ENCODE measurements around the gene DENND4C. TPM values are rescaled to one million over a fixed set of nuclear protein-coding genes. Genes with fewer than 3 reads are reported as not detected.

DENND4C gene
- total RNA-seq, 4 donors from 2014 or later = 101 to 143 (median 110) TPM

DNA sequence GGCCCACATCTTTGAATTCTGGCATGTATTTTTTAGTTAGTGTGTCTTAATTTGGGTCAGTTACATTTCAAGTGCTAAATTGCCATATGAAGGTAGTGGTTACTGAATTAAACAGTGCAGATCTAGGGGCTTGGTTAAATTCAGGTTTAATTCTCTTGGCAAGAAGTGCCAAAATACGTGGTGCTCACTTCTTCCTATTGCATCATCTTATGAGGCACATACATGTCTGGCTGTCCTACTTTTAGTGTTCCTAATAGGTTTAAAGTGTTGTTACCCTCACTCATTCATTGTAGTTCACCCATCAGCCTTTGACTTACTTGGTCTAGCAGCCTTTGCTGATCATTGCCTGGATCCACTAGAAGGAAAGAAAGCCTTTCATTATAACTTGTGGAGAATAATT lies 90.0 kb downstream of the DENND4C start:
- H3K36me3 ChIP-seq = peaks cover 0 to 21% (median 11%) of the 10 kb centered on the region in 4 donors
- H3K9me3 ChIP-seq = no peaks in the 10 kb centered on the region
- in situ Hi-C loops (cut with MboI; ENCODE audit: low pct_ligation_motif_present in 1 of 4, low pct_unique_long_range_greater_than_20kb in 1 of 4, low sequenced_read_pairs in 3 of 4) = no loop called here
- DNase-seq = no peak
- H3K4me3 ChIP-seq = no peak overlapping the region
- TF ChIP-seq POLR2AphosphoS5 (IDR thresholded peaks at IDR 0.05) (no peak), EP300 (IDR thresholded peaks at IDR 0.05; ENCODE audit: low read depth) (no peak), POLR2A (IDR thresholded peaks at IDR 0.05) (no peak)
- TF ChIP-seq, protein P1, sequence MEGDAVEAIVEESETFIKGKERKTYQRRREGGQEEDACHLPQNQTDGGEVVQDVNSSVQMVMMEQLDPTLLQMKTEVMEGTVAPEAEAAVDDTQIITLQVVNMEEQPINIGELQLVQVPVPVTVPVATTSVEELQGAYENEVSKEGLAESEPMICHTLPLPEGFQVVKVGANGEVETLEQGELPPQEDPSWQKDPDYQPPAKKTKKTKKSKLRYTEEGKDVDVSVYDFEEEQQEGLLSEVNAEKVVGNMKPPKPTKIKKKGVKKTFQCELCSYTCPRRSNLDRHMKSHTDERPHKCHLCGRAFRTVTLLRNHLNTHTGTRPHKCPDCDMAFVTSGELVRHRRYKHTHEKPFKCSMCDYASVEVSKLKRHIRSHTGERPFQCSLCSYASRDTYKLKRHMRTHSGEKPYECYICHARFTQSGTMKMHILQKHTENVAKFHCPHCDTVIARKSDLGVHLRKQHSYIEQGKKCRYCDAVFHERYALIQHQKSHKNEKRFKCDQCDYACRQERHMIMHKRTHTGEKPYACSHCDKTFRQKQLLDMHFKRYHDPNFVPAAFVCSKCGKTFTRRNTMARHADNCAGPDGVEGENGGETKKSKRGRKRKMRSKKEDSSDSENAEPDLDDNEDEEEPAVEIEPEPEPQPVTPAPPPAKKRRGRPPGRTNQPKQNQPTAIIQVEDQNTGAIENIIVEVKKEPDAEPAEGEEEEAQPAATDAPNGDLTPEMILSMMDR (IDR thresholded peaks at IDR 0.05) = no peak
- 80% methylated on average over 1 of the region's 1 CpG; no CpG with 5 or more reads in 1 of the 2 donors for WGBS, 2 donors (ENCODE audit: low coverage in 1 of 2)
- intact Hi-C loops (cut with DNase I; ENCODE audit: low total_unique reads) = no loop called here
- H3K27ac ChIP-seq = no peak overlapping the region
- H3K27me3 ChIP-seq = no peaks in the 10 kb centered on the region
- H3K4me1 ChIP-seq = no peaks in the 10 kb centered on the region

DNA sequence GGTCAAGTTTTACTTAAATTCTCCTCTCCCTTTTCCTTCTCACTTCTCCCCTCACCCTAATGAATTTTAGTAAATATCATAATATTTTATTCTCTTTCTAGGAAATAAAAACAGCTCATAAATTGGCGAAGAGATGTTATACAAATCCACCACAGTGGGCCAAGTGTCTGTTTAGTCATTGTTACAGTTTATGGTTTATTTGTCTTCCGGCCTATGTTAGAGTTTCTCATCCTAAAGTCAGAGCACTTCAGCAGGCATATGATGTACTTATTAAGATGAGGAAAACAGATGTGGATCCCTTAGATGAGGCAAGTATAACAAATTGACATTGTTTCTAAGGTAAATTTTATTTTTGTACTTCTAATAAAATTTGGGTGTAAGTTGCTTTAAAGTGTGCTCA lies 101.4 kb downstream of the DENND4C start:
- WGBS, 2 donors (ENCODE audit: low coverage in 1 of 2) = 51 to 54% methylated on average over 2 of the region's 2 CpGs
- in situ Hi-C loops (cut with MboI; ENCODE audit: low pct_ligation_motif_present in 1 of 4, low pct_unique_long_range_greater_than_20kb in 1 of 4, low sequenced_read_pairs in 3 of 4) (no loop called here), intact Hi-C loops (cut with DNase I; ENCODE audit: low total_unique reads) (no loop called here)
- H3K4me1 ChIP-seq = peaks cover 0 to 9% (median 0%) of the 10 kb centered on the region in 4 donors
- no peaks in the 10 kb centered on the region for H3K9me3 ChIP-seq
- TF ChIP-seq POLR2A (IDR thresholded peaks at IDR 0.05) = no peak
- no peak for TF ChIP-seq EP300 (IDR thresholded peaks at IDR 0.05; ENCODE audit: low read depth)
- TF ChIP-seq POLR2AphosphoS5 (IDR thresholded peaks at IDR 0.05) = no peak
- TF ChIP-seq, protein P1 (IDR thresholded peaks at IDR 0.05) = no peak
- peaks cover 0 to 39% (median 18%) of the 10 kb centered on the region in 4 donors for H3K36me3 ChIP-seq
- H3K27me3 ChIP-seq = no peaks in the 10 kb centered on the region
- H3K27ac ChIP-seq = no peak overlapping the region
- DNase-seq = no peak
- H3K4me3 ChIP-seq = no peak overlapping the region

DNA sequence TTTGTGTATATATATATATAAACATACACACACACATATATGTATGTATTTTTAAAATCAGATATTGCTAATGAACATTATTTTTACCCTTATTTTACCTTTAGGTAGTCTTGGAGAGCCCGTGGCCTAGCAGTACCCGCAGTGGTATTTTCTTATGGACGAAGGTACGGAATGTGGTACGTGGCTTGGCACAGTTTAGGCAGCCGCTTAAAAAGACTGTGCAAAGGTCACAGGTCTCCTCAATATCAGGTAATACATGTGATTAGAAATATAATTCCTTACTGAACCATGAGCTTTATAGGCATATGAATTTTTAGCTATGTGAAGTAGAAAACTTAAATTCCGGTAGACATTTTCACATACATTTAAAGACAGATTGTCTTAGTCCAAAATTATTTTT lies 105.7 kb downstream of the DENND4C start:
- Histone ChIP-seq H3K36me3 (peaks cover 0 to 53% (median 21%) of the 10 kb centered on the region in 4 donors), H3K4me3 (no peak overlapping the region), H3K27me3 (no peaks in the 10 kb centered on the region), H3K27ac (no peak overlapping the region), H3K9me3 (no peaks in the 10 kb centered on the region), H3K4me1 (peaks cover 0 to 9% (median 0%) of the 10 kb centered on the region in 4 donors)
- intact Hi-C loops (cut with DNase I; ENCODE audit: low total_unique reads) (no loop called here), in situ Hi-C loops (cut with MboI; ENCODE audit: low pct_ligation_motif_present in 1 of 4, low pct_unique_long_range_greater_than_20kb in 1 of 4, low sequenced_read_pairs in 3 of 4) (no loop called here)
- TF ChIP-seq POLR2A (IDR thresholded peaks at IDR 0.05) (no peak), POLR2AphosphoS5 (IDR thresholded peaks at IDR 0.05) (no peak), EP300 (IDR thresholded peaks at IDR 0.05; ENCODE audit: low read depth) (no peak)
- TF ChIP-seq, protein P1 (IDR thresholded peaks at IDR 0.05) = no peak
- WGBS, 2 donors (ENCODE audit: low coverage in 1 of 2) = 93 to 96% methylated on average over 5 to 7 of the region's 7 CpGs
- no peak for DNase-seq

DNA sequence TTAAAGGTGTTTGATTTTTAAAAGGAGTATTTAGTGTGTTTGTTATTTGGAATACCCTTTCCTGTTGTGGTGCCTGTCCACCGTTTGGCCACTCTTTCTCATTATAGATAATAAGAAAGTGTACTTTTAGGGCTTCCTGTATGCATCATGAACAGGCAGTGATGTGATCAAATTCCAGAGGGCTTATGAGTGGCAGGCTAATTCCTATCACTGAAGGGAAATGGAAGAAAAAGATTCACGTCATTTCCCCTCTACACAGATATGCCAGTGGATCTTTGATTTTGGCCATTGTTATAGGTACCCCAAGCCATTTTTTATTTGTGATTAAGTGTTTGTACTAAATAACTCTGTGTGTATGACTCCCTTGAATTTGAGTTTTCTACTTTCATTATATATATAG lies 112.5 kb downstream of the DENND4C start:
- 76 to 88% methylated on average over 2 of the region's 2 CpGs for WGBS, 2 donors (ENCODE audit: low coverage in 1 of 2)
- in situ Hi-C loops (cut with MboI; ENCODE audit: low pct_ligation_motif_present in 1 of 4, low pct_unique_long_range_greater_than_20kb in 1 of 4, low sequenced_read_pairs in 3 of 4) (no loop called here), intact Hi-C loops (cut with DNase I; ENCODE audit: low total_unique reads) (no loop called here)
- no peak overlapping the region for H3K4me3 ChIP-seq
- no peak overlapping the region for H3K27ac ChIP-seq
- H3K4me1 ChIP-seq = no peaks in the 10 kb centered on the region
- H3K27me3 ChIP-seq = no peaks in the 10 kb centered on the region
- H3K36me3 ChIP-seq = peaks cover 0 to 65% (median 28%) of the 10 kb centered on the region in 4 donors
- TF ChIP-seq EP300 (IDR thresholded peaks at IDR 0.05; ENCODE audit: low read depth) (no peak), POLR2A (IDR thresholded peaks at IDR 0.05) (no peak), POLR2AphosphoS5 (IDR thresholded peaks at IDR 0.05) (no peak)
- TF ChIP-seq, protein P1 (IDR thresholded peaks at IDR 0.05) = no peak
- DNase-seq = no peak
- H3K9me3 ChIP-seq = no peaks in the 10 kb centered on the region

All from transverse colon (tissue), 4 donors.